ENCODE measurements around the gene SLC4A4. TPM values are rescaled to one million over a fixed set of nuclear protein-coding genes. Genes with fewer than 3 reads are reported as not detected.

SLC4A4 gene
- total and polyA plus RNA-seq, 8 donors = 17.0 to 55.9 (median 46.0) TPM

- DNase-seq (no peak), ATAC-seq (no peak)
- H3K9me3 ChIP-seq = no peaks in the 10 kb centered on the region
- H3K27ac ChIP-seq = no peak overlapping the region
- no peak overlapping the region for H3K4me3 ChIP-seq
- no peaks in the 10 kb centered on the region for H3K27me3 ChIP-seq
- H3K4me1 ChIP-seq = no peaks in the 10 kb centered on the region
- intact Hi-C loops (cut with DNase I) = no loop called here
- TF ChIP-seq CTCF (IDR thresholded peaks at IDR 0.05) = no peak
- H3K36me3 ChIP-seq = no peaks in the 10 kb centered on the region
Measured at GRCh38 chr4:71495454-71495853, 156.6 kb downstream of the SLC4A4 start.

DNA sequence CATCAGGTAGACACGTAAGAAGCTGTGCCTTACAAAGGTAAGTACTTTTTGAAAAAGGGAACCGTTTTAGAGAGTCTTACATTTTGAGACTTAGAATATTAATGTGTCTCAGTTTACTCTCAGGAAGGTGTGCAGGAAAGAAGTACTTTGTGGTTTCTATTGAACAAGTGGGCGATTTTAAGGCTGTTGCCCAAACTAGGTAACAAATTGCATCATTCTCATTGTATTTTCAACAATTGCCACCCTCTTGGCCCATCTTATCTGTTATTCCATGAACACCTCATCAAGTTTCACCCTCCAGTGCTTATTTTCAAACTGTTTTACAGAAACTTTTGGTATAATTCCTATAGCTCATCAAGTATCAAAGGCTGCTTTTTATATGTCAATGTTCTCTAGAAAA, 158.3 kb downstream of the SLC4A4 start:
- Histone ChIP-seq H3K36me3 (no peaks in the 10 kb centered on the region), H3K4me1 (no peaks in the 10 kb centered on the region), H3K27ac (no peak overlapping the region), H3K9me3 (no peaks in the 10 kb centered on the region), H3K27me3 (no peaks in the 10 kb centered on the region), H3K4me3 (no peak overlapping the region)
- intact Hi-C loops (cut with DNase I) = no loop called here
- DNase-seq = no peak
- TF ChIP-seq CTCF (IDR thresholded peaks at IDR 0.05) = no peak
- no peak for ATAC-seq

DNA sequence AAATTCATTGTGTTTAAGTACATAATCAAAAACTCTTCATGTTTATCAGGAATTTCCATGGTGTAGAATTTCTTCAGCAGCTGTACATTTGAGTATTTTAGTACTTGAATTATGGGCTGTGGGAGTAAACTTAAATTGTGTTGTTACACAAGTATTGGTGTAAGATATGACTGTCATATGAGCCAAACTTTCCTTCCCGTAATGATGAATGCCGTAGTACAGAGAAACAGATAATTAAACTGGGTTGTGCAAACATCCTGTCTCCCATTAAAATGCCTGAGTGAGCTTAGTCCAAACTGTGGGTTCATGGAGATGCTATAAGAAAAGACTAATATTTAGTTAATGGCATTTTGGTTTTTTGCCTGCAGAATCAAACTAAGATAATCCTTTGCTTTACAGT, 159.2 kb downstream of the SLC4A4 start:
- Histone ChIP-seq H3K9me3 (no peaks in the 10 kb centered on the region), H3K36me3 (no peaks in the 10 kb centered on the region), H3K27ac (no peak overlapping the region), H3K4me1 (no peaks in the 10 kb centered on the region), H3K27me3 (no peaks in the 10 kb centered on the region), H3K4me3 (no peak overlapping the region)
- DNase-seq (peak in 2 of 4 donors; percentile 74 to 82), ATAC-seq (no peak)
- TF ChIP-seq CTCF (IDR thresholded peaks at IDR 0.05) = no peak
- intact Hi-C loops (cut with DNase I) = no loop called here

GRCh38 chr4:71498625-71499024, 159.8 kb downstream of the SLC4A4 start:
- ATAC-seq (no peak), DNase-seq (no peak)
- Histone ChIP-seq H3K27me3 (no peaks in the 10 kb centered on the region), H3K4me3 (no peak overlapping the region), H3K9me3 (no peaks in the 10 kb centered on the region), H3K27ac (no peak overlapping the region), H3K36me3 (no peaks in the 10 kb centered on the region), H3K4me1 (no peaks in the 10 kb centered on the region)
- intact Hi-C loops (cut with DNase I) = no loop called here
- TF ChIP-seq CTCF (IDR thresholded peaks at IDR 0.05) = no peak

DNA sequence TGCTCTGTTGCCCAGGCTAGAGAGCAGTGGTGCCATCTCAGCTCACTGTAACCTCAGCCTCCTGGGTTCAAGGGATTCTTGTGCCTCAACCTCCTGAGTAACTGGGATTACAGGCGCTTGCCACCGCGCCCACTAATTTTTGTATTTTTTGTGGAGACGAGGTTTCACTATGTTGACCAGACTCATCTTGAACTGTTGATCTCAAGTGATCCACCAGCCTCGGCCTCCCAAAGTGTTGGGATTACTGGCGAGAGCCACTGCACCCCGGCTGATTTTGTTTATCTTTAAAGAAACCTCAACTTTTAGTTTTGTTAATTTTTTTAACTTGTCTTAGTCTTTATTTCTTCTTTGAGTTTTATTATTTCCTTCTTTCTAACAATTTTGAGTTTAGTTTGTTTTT, 163.2 kb downstream of the SLC4A4 start:
- TF ChIP-seq CTCF (IDR thresholded peaks at IDR 0.05) = no peak
- H3K27ac ChIP-seq = no peak overlapping the region
- no peaks in the 10 kb centered on the region for H3K4me1 ChIP-seq
- H3K4me3 ChIP-seq = no peak overlapping the region
- no peaks in the 10 kb centered on the region for H3K36me3 ChIP-seq
- ATAC-seq (no peak), DNase-seq (peak in 1 of 4 donors; percentile 14)
- H3K27me3 ChIP-seq = no peaks in the 10 kb centered on the region
- intact Hi-C loops (cut with DNase I) = no loop called here
- no peaks in the 10 kb centered on the region for H3K9me3 ChIP-seq

Measured in left lung (tissue), 10 donors.